A673 (cell line): ENCODE results near the gene EIF2A.

Experiments used
- CTCF ChIP-seq: fragments of 300-800, 200-600 bp; sonication (generic); conservative IDR thresholded peaks from 2 replicates; pipeline ENCODE4 v1.5.1; 2017; ENCODE audit warnings: low read depth, mild to moderate bottlenecking, antibody characterized with exemption, low read length, moderate library complexity, mixed read lengths
- EZH2 ChIP-seq: fragments of 200-600 bp; sonication (generic); IDR thresholded peaks from 2 replicates; pipeline ENCODE4 v1.6.1; 2017; ENCODE audit warnings: borderline replicate concordance, low read depth, mild to moderate bottlenecking, mixed read lengths, antibody characterized with exemption, low read length; ENCODE audit not compliant: poor library complexity, severe bottlenecking

- TF ChIP-seq CTCF (no peak), EZH2 (no peak)
These were observed 6.3 kb upstream of the EIF2A start for GRCh38 chr3:150540297-150540696.
